SU-DHL-6 (cell line): ENCODE data around the gene MDP1.
A peak's percentile ranks its signal among the peaks of the same experiment; 100 is the strongest.

Source experiments
- H2AFZ ChIP-seq: fragments of 200-600 bp; sonication (generic); 2 replicates; pipeline ENCODE4 v1.6.1; 2014; ENCODE audit warnings: low read depth, mild to moderate bottlenecking, moderate library complexity, mixed read lengths, antibody characterized with exemption, low read length; ENCODE audit not compliant: severe bottlenecking
- H3F3A ChIP-seq: fragments of 200-600 bp; shearing (Covaris generic); 2 replicates; pipeline ENCODE4 v1.6.0; 2016; ENCODE audit warnings: antibody characterized with exemption, mild to moderate bottlenecking; ENCODE audit not compliant: insufficient read depth
- H3K27ac ChIP-seq: fragments of 200-600 bp; sonication (generic); 2 replicates; pipeline ENCODE4 v1.5.1; 2016; ENCODE audit warnings: low read depth, mild to moderate bottlenecking, low read length, moderate library complexity, mixed read lengths
- H3K27me3 ChIP-seq: fragments of 200-600 bp; sonication (generic), shearing (Covaris generic); 2 replicates; pipeline ENCODE4 v1.6.0; 2014; ENCODE audit warnings: mild to moderate bottlenecking, low read length
- H3K36me3 ChIP-seq: fragments of 200-600 bp; sonication (generic); 2 replicates; pipeline ENCODE4 v1.6.1; 2014; ENCODE audit warnings: mild to moderate bottlenecking, low read length, mixed read lengths
- H3K4me2 ChIP-seq: fragments of 300-600, 200-600 bp; shearing (Covaris generic), sonication (generic); 2 replicates; pipeline ENCODE4 v1.6.0; 2014; ENCODE audit warnings: low read length, low read depth, mild to moderate bottlenecking; ENCODE audit not compliant: poor library complexity, severe bottlenecking
- H3K4me3 ChIP-seq: fragments of 200-600 bp; sonication (generic); 2 replicates; pipeline ENCODE4 v1.5.1; 2014; ENCODE audit warnings: antibody characterized with exemption, low read length, mild to moderate bottlenecking, mixed read lengths; ENCODE audit not compliant: insufficient read depth, poor library complexity, severe bottlenecking
- H3K79me2 ChIP-seq: fragments of 200-600 bp; sonication (generic); 2 replicates; pipeline ENCODE4 v1.6.1; 2014; ENCODE audit warnings: mild to moderate bottlenecking, low read length, moderate library complexity; ENCODE audit not compliant: insufficient read depth
- H3K9ac ChIP-seq: fragments of 200-600 bp; sonication (generic); 2 replicates; pipeline ENCODE4 v1.7.0; 2014; ENCODE audit warnings: mild to moderate bottlenecking, low read length
- H3K9me2 ChIP-seq: fragments of 200-600 bp; sonication (generic); replicated peaks from 2 replicates; pipeline ENCODE4 v1.6.1; 2014; ENCODE audit warnings: low read length; ENCODE audit not compliant: insufficient read depth
- H3K9me3 ChIP-seq: fragments of 200-600 bp; sonication (generic); 2 replicates; pipeline ENCODE4 v1.6.1; 2014; ENCODE audit warnings: low read length, mixed read lengths; ENCODE audit not compliant: insufficient read depth
- H4K20me1 ChIP-seq: fragments of 200-600 bp; sonication (generic); 2 replicates; pipeline ENCODE4 v1.6.1; 2014; ENCODE audit warnings: low read depth, mild to moderate bottlenecking, antibody characterized with exemption, low read length, moderate library complexity, mixed read lengths
- EZH2phosphoT487 ChIP-seq: fragments of 200-600 bp; sonication (generic), shearing (Covaris generic); conservative IDR thresholded peaks from 2 replicates; pipeline ENCODE4 v1.6.1; 2018; ENCODE audit warnings: mild to moderate bottlenecking, antibody characterized with exemption, low read length, moderate library complexity, mixed read lengths
- TF ChIP-seq, protein P1 (sequence below): fragments of 200-600 bp; sonication (generic); IDR thresholded peaks from one replicate; pipeline ENCODE4 v1.5.1; 2017; ENCODE audit warnings: antibody characterized with exemption, mild to moderate bottlenecking, low read length, moderate library complexity; ENCODE audit not compliant: insufficient read depth, poor library complexity, severe bottlenecking

MDP1 gene

DNA sequence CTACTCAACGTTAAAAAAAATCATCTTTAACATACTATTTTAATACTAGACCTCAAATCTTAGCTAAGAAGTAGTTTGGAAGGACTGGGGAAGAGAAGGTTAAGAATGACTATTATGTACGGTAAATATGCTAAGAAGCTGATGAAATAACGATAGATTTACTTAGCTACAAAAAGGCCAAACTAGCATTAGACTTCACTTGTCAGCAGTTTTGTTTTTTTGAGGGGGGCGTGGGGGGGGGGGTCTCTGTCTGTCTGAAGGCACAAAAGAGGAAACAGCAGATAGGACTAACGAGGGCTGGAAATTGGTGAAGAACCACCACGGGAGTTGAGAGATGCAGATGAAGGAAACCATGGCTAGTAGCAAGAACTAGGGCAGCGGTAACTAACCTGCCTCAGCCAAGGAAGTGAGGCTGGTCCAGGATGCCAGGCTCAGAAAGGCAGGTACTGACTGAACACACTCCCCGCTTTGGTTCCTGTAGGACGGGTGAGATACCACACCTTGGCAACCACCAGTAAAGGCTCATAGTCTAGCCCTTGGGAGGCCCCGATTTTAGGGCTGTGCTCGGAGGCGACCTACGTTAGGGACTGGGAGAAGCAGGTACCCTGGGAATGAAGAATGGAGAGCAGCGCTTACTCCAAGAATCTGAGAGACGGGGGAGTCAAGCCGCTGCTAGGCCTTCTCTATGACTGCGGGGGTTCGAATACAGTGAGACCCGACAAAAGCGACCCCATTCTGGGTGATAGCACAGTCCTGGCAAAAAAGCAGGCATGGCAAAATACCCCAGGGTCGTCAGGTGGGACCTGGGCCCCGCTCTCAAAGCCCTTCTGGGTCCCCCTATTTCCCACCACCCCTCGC lies 15.6 kb upstream of the MDP1 start:
- Histone ChIP-seq H3K4me3 (peak overlapping the region; percentile 99), H4K20me1 (no peaks in the 10 kb centered on the region), H2AFZ (peak overlapping the region; percentile 93)

DNA sequence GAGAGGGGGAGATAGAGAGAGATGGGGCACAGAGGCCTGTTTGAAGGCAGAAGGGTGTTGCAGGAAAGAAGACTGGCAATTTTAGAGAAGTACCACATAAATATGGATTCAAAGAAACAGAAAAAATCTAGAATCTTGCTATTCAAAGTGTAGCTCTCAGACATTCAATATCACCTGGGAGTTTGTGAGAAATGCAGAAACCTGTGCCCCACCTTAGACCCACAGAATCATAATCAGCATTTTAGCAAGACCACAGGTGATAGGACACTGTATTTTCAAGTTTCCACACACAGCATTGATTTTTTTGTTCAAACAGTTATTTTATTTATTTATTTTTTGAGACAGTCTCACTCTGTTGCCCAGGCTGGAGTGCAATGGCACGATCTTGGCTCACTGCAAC lies 13.0 kb upstream of the MDP1 start:
- Histone ChIP-seq H3K9ac (no peak overlapping the region), H3K9me3 (no peaks in the 10 kb centered on the region), H3K27me3 (no peaks in the 10 kb centered on the region), H3K9me2 (no peaks in the 10 kb centered on the region), H3K79me2 (peaks cover 78% of the 10 kb centered on the region), H3K4me3 (no peak overlapping the region), H2AFZ (no peak overlapping the region), H3K36me3 (peaks cover 8% of the 10 kb centered on the region; the same call in 1 of the 2 replicates), H3F3A (peaks cover 11% of the 10 kb centered on the region; the same call in 1 of the 2 replicates), H4K20me1 (no peaks in the 10 kb centered on the region), H3K27ac (no peak overlapping the region), H3K4me2 (no peak overlapping the region)
- TF ChIP-seq, protein P1, sequence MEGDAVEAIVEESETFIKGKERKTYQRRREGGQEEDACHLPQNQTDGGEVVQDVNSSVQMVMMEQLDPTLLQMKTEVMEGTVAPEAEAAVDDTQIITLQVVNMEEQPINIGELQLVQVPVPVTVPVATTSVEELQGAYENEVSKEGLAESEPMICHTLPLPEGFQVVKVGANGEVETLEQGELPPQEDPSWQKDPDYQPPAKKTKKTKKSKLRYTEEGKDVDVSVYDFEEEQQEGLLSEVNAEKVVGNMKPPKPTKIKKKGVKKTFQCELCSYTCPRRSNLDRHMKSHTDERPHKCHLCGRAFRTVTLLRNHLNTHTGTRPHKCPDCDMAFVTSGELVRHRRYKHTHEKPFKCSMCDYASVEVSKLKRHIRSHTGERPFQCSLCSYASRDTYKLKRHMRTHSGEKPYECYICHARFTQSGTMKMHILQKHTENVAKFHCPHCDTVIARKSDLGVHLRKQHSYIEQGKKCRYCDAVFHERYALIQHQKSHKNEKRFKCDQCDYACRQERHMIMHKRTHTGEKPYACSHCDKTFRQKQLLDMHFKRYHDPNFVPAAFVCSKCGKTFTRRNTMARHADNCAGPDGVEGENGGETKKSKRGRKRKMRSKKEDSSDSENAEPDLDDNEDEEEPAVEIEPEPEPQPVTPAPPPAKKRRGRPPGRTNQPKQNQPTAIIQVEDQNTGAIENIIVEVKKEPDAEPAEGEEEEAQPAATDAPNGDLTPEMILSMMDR, result no peak
- TF ChIP-seq EZH2phosphoT487, result no peak

More for the DNA sequence above, 15.6 kb upstream of the MDP1 start:
- H3K9me3 ChIP-seq, result no peaks in the 10 kb centered on the region
- TF ChIP-seq, protein P1, result no peak
- TF ChIP-seq EZH2phosphoT487, result no peak
- H3K9ac ChIP-seq, result peak overlapping the region; percentile 81
- H3K27ac ChIP-seq, result peak overlapping the region; percentile 74
- peak overlapping the region; percentile 85 for H3K4me2 ChIP-seq
- H3K79me2 ChIP-seq, result peaks cover 61% of the 10 kb centered on the region
- no peaks in the 10 kb centered on the region for H3K27me3 ChIP-seq
- H3K9me2 ChIP-seq, result no peaks in the 10 kb centered on the region
- H3F3A ChIP-seq, result peaks cover 20% of the 10 kb centered on the region; the same call in 1 of the 2 replicates
- peaks cover 8% of the 10 kb centered on the region; the same call in 1 of the 2 replicates for H3K36me3 ChIP-seq

DNA sequence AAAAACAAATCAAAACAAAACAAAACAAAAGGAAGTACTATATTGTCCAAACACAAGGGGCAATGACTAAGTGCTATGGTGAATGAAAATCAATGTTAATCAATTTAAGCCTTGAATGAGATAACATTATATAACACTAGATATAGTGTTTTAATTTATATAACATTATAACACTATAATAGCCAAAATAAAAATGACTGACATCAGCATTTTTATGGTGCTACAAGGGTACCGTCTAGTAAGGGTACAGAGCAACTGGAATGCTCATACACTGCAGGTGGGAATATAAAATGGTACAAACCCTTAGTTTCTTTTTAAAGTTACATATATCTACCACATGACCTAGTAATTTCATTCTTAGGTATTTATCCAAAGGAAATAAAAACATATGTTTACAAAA lies 10.6 kb upstream of the MDP1 start:
- Histone ChIP-seq H3K36me3 (peaks cover 8% of the 10 kb centered on the region; the same call in 1 of the 2 replicates), H3K79me2 (peaks cover 90% of the 10 kb centered on the region), H3K9me3 (no peaks in the 10 kb centered on the region), H3K9ac (no peak overlapping the region), H3K9me2 (no peaks in the 10 kb centered on the region), H3K4me3 (no peak overlapping the region), H3K27me3 (no peaks in the 10 kb centered on the region), H4K20me1 (no peaks in the 10 kb centered on the region), H3F3A (peaks cover 6% of the 10 kb centered on the region; the same call in 1 of the 2 replicates), H2AFZ (no peak overlapping the region), H3K27ac (no peak overlapping the region), H3K4me2 (no peak overlapping the region)
- TF ChIP-seq, protein P1, result no peak
- TF ChIP-seq EZH2phosphoT487, result no peak
